ENCODE data around the gene CHST8. TPM values are rescaled to one million over a fixed set of nuclear protein-coding genes. Genes with fewer than 3 reads are reported as not detected.

Gene CHST8
- total RNA-seq, 1 donor from 2014 or later = 3.0 TPM

DNA sequence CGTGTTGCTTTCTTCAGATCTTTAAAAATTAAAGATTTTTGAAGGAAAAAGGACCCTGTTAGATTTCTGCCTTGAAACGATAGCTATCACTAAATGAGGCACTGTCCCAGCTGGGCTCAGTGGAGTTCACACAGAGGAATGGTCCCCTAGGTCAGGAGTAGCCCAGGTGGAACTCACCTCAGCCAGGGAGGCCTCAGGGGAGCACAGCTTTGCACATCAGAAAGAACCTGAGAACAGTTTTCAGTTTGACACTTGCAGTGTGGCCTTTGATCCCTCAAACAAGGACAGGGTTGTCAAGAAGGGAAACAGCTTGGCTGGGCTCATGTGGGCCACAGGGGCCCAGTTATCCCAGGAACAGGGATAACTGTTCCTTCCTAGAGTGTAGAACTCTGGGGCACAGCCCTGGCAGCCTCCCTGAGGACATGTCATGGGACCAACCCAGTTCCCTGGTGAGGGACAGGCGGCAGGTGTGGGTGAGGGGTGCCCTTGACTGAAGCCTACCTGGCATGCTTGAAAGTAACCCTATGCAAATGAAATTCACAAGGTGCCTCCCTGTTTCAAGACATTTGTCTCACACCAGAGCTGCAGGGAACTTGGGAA, 59.4 kb downstream of the CHST8 start:
- Mint-ChIP-seq H3K27ac (no peak overlapping the region), H3K9me3 (ENCODE audit: low read depth) (no peaks in the 10 kb centered on the region), H3K4me3 (ENCODE audit: low read depth) (no peak overlapping the region), H3K4me1 (ENCODE audit: low read depth) (peaks cover 2% of the 10 kb centered on the region), H3K36me3 (ENCODE audit: insufficient read depth) (no peaks in the 10 kb centered on the region), H3K27me3 (peaks cover 30% of the 10 kb centered on the region)
- DNase-seq (ENCODE audit: low spot score, unreplicated experiment) = no peak
- TF ChIP-seq, protein P1, sequence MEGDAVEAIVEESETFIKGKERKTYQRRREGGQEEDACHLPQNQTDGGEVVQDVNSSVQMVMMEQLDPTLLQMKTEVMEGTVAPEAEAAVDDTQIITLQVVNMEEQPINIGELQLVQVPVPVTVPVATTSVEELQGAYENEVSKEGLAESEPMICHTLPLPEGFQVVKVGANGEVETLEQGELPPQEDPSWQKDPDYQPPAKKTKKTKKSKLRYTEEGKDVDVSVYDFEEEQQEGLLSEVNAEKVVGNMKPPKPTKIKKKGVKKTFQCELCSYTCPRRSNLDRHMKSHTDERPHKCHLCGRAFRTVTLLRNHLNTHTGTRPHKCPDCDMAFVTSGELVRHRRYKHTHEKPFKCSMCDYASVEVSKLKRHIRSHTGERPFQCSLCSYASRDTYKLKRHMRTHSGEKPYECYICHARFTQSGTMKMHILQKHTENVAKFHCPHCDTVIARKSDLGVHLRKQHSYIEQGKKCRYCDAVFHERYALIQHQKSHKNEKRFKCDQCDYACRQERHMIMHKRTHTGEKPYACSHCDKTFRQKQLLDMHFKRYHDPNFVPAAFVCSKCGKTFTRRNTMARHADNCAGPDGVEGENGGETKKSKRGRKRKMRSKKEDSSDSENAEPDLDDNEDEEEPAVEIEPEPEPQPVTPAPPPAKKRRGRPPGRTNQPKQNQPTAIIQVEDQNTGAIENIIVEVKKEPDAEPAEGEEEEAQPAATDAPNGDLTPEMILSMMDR (IDR thresholded peaks at IDR 0.05; ENCODE audit: unreplicated experiment) = no peak

DNA sequence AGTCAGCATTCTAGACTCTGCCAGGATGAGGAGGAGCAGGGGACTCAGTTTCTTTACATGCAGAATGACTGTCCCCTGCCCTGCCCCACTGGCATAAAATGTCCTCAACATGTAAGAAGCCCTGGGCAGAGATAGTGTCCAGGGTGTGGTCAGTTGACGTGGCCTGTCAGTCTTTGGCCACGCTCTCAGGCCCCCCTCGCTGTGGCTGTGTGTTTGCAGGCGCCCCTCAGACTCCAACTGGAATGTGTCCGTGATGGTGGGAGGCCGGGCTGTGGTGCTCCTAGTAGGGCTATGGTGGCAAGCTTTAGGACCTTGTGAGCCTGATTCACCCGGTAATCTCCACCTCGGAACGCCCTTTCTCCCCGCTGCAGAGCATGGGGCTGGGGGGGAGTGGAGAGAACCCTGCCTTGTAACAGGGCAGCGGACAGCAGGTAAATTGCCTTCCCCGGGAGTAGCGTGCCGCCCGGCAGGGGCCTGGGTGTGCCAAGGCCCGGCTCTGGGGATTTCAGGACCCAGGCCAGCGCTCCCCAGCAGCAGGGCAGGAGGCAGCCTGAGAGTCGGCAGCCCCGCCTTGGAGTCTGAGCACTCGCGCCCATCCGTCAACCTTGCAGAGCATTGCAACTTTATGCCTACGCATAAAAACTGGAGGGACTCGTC, 62.3 kb downstream of the CHST8 start:
- no peak overlapping the region for H3K27ac Mint-ChIP-seq
- H3K27me3 Mint-ChIP-seq = peaks cover 35% of the 10 kb centered on the region
- TF ChIP-seq, protein P1 (IDR thresholded peaks at IDR 0.05; ENCODE audit: unreplicated experiment) = no peak
- peak; percentile 82 for DNase-seq (ENCODE audit: low spot score, unreplicated experiment)
- no peaks in the 10 kb centered on the region for H3K9me3 Mint-ChIP-seq (ENCODE audit: low read depth)
- H3K4me1 Mint-ChIP-seq (ENCODE audit: low read depth) = peaks cover 2% of the 10 kb centered on the region
- no peak overlapping the region for H3K4me3 Mint-ChIP-seq (ENCODE audit: low read depth)
- H3K36me3 Mint-ChIP-seq (ENCODE audit: insufficient read depth) = no peaks in the 10 kb centered on the region

DNA sequence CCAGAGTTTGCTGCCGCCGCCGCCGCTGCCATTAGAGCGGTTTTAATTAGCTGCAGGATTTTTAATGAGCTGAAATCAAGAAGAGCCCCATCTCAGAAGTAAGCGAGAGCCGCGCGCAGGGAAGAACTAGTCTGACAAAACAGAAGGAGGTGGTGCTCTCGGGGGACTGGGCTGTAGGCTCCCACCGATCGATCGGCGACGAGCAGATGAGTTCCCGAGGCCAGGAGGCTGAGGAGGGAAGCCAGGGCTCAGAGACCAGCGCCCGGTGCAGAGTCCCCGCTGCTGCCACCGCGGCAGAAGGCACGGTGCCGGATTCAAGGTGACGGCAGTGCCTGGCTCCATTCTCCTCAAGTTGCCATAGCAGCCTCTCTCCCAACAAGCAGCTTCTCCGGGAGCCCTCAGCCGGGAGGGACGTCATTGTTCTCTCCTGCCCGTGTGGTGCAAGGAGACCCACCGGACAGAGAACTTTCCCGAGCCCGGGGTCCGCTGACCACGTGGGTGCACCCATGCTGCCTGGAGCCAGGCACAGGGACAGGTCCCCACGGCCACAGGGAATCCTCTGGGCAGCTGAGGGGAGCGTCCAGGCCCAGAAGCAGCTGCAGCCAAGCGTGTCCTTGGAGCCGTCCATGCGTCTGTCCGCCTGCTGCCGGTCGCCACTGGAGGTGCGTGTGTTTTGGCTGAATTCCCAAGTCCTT, 62.9 kb downstream of the CHST8 start:
- Mint-ChIP-seq H3K27ac (no peak overlapping the region), H3K36me3 (ENCODE audit: insufficient read depth) (no peaks in the 10 kb centered on the region), H3K9me3 (ENCODE audit: low read depth) (no peaks in the 10 kb centered on the region), H3K27me3 (peaks cover 31% of the 10 kb centered on the region), H3K4me1 (ENCODE audit: low read depth) (peaks cover 2% of the 10 kb centered on the region), H3K4me3 (ENCODE audit: low read depth) (no peak overlapping the region)
- TF ChIP-seq, protein P1 (IDR thresholded peaks at IDR 0.05; ENCODE audit: unreplicated experiment) = no peak
- DNase-seq (ENCODE audit: low spot score, unreplicated experiment) = no peak

DNA sequence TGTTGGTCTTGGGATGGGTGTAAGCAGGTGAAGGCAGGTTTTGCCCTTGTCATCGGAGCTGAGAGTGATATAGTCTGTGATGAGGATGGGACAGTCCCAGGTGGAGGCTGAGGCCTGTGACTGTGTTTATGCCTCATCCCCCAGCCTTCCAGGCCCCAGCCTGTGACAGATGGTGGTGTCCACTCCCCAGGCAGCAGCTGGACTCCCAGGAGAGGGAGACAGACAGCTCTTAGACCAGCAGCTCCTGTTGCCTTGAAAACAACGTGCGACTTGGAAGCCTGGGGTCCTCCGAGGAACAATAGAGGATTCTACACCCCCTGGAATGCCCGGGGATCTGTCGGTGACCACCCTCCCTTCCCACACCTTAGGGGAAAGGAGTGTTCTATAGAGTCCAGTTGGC, 63.8 kb downstream of the CHST8 start:
- Mint-ChIP-seq H3K27ac (peak overlapping the region; percentile 93), H3K36me3 (ENCODE audit: insufficient read depth) (no peaks in the 10 kb centered on the region), H3K27me3 (peaks cover 31% of the 10 kb centered on the region), H3K4me3 (ENCODE audit: low read depth) (no peak overlapping the region), H3K9me3 (ENCODE audit: low read depth) (no peaks in the 10 kb centered on the region), H3K4me1 (ENCODE audit: low read depth) (peaks cover 2% of the 10 kb centered on the region)
- TF ChIP-seq, protein P1 (IDR thresholded peaks at IDR 0.05; ENCODE audit: unreplicated experiment) = no peak
- no peak for DNase-seq (ENCODE audit: low spot score, unreplicated experiment)

DNA sequence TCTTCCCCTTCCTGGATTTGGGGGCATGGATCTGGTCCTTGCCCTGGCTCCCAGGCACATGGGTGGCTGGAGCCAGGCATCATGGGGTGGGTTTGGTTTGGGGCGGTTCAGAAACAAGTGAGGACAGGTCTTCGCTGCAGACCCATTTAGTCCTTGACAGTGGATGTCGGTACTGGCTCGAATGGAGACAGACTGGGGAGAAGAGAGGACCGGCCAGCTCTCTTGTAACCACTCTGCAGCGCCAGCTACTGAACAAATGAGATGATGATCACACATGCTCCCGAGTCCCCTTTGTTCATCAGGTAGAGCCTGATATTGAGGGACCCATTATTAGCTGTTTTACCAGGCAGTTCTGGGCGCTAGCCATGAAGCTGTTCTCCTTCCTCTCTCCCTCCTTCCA, 64.5 kb downstream of the CHST8 start:
- Mint-ChIP-seq H3K36me3 (ENCODE audit: insufficient read depth) (no peaks in the 10 kb centered on the region), H3K9me3 (ENCODE audit: low read depth) (no peaks in the 10 kb centered on the region), H3K27ac (peak overlapping the region; percentile 23), H3K4me1 (ENCODE audit: low read depth) (peaks cover 2% of the 10 kb centered on the region), H3K4me3 (ENCODE audit: low read depth) (no peak overlapping the region), H3K27me3 (peaks cover 31% of the 10 kb centered on the region)
- TF ChIP-seq, protein P1 (IDR thresholded peaks at IDR 0.05; ENCODE audit: unreplicated experiment) = no peak
- DNase-seq (ENCODE audit: low spot score, unreplicated experiment) = no peak
